Measurements from ENCODE around the gene FNDC8. TPM values are rescaled to one million over a fixed set of nuclear protein-coding genes. Genes with fewer than 3 reads are reported as not detected.

Gene FNDC8
- total and polyA plus RNA-seq, 10 donors = 0.10 TPM; not detected in 9

DNA sequence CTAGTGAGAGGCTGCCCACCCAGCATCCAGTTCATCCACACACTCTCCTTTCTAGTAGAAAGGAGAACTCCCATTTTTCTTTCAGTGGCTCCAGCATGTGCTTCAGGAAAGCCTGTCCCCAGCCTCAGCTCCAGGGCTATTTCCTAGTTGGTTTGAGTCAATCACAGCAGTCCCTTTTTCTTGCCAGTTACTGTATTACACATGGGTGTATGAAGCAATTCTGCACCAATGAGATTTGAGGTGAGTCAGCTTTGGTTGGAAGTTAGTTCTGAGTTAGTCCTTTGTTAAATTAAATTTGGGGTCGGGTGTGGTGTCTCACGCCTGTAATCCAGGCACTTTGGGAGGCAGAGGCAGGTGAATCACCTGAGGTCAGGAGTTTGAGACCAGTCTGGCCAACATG is 26.5 kb upstream of the FNDC8 start:
- H3K4me1 ChIP-seq = peaks cover 0 to 27% (median 5%) of the 10 kb centered on the region in 6 donors
- no peak for TF ChIP-seq POLR2A (IDR thresholded peaks at IDR 0.05)
- TF ChIP-seq, protein P1, sequence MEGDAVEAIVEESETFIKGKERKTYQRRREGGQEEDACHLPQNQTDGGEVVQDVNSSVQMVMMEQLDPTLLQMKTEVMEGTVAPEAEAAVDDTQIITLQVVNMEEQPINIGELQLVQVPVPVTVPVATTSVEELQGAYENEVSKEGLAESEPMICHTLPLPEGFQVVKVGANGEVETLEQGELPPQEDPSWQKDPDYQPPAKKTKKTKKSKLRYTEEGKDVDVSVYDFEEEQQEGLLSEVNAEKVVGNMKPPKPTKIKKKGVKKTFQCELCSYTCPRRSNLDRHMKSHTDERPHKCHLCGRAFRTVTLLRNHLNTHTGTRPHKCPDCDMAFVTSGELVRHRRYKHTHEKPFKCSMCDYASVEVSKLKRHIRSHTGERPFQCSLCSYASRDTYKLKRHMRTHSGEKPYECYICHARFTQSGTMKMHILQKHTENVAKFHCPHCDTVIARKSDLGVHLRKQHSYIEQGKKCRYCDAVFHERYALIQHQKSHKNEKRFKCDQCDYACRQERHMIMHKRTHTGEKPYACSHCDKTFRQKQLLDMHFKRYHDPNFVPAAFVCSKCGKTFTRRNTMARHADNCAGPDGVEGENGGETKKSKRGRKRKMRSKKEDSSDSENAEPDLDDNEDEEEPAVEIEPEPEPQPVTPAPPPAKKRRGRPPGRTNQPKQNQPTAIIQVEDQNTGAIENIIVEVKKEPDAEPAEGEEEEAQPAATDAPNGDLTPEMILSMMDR (IDR thresholded peaks at IDR 0.05 in 8 of 11, conservative IDR thresholded peaks at IDR 0.05 in 3 of 11) = no peak
- DNase-seq = no peak
- no peak overlapping the region for H3K4me3 ChIP-seq
- 84 to 95% (median 89%) methylated on average over 2 of the region's 2 CpGs for WGBS, 5 donors
- H3K27me3 ChIP-seq (replicated peaks in 1 of 7) = no peaks in the 10 kb centered on the region
- intact Hi-C loops (cut with DNase I; ENCODE audit: low total_unique reads) = no loop called here
- no peaks in the 10 kb centered on the region for H3K9me3 ChIP-seq
- H3K27ac ChIP-seq = no peak overlapping the region
- H3K36me3 ChIP-seq = peaks cover 0 to 24% (median 7%) of the 10 kb centered on the region in 6 donors

DNA sequence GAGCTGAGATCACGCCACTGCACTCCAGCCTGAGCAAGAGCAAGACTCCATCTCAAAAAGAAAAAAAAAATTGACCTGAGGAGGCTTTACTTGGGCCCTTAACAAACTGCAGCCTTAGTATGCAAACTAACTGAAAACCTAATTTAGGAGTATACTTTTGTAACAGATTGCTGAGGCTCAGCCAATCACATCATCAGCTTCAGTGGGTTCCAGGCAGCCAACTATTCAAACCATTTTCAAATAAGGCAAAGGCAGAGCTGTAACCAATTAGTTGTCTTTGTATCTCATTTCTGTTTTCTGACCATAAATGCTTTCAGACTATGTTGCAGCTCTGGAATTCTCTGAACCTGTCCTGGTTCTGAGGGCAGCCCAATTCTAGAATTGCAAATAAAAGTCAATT is 25.7 kb upstream of the FNDC8 start:
- H3K4me1 ChIP-seq = peaks cover 0 to 21% (median 0%) of the 10 kb centered on the region in 6 donors
- no peaks in the 10 kb centered on the region for H3K9me3 ChIP-seq
- TF ChIP-seq POLR2A (IDR thresholded peaks at IDR 0.05) (no peak), POLR2AphosphoS5 (IDR thresholded peaks at IDR 0.05) (no peak)
- TF ChIP-seq, protein P1 (IDR thresholded peaks at IDR 0.05 in 8 of 11, conservative IDR thresholded peaks at IDR 0.05 in 3 of 11) = no peak
- no peak overlapping the region for H3K4me3 ChIP-seq
- no peak for DNase-seq
- H3K27ac ChIP-seq = no peak overlapping the region
- WGBS, 5 donors = 92 to 100% (median 95%) methylated on average over 1 of the region's 1 CpG
- peaks cover 0 to 33% (median 15%) of the 10 kb centered on the region in 6 donors for H3K36me3 ChIP-seq
- intact Hi-C loops (cut with DNase I; ENCODE audit: low total_unique reads) = no loop called here
- no peaks in the 10 kb centered on the region for H3K27me3 ChIP-seq (replicated peaks in 1 of 7)

DNA sequence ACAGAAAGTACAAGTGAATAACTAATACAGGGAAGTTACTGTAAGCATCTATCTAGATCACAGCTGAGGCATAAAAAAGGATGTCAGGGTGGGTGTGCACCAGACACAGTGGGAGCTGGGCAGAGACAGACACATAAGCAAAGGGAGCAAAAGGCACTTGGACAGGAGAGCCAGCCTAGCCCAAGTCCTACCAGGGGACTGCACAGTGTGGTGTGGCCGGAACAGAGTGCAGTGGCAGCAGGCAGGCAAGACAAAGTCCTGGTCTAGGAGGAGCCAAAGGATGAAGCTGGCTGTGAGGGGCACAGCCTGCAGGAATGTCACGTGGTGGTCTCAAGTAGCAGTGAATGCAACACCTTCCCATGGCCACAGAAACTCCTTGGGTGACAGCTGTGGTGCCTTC is 23.6 kb upstream of the FNDC8 start:
- no peak overlapping the region for H3K27ac ChIP-seq
- H3K27me3 ChIP-seq (replicated peaks in 1 of 7) = no peaks in the 10 kb centered on the region
- no peak overlapping the region for H3K4me3 ChIP-seq
- TF ChIP-seq POLR2A (IDR thresholded peaks at IDR 0.05) = no peak
- TF ChIP-seq, protein P1 (IDR thresholded peaks at IDR 0.05 in 8 of 11, conservative IDR thresholded peaks at IDR 0.05 in 3 of 11) = no peak
- no peak for TF ChIP-seq POLR2AphosphoS5 (IDR thresholded peaks at IDR 0.05)
- DNase-seq = no peak
- intact Hi-C loops (cut with DNase I; ENCODE audit: low total_unique reads) = no loop called here
- WGBS, 5 donors = 83 to 96% (median 90%) methylated on average over 2 of the region's 2 CpGs
- peaks cover 0 to 53% (median 29%) of the 10 kb centered on the region in 6 donors for H3K36me3 ChIP-seq
- H3K9me3 ChIP-seq = no peaks in the 10 kb centered on the region
- peaks cover 0 to 18% (median 0%) of the 10 kb centered on the region in 6 donors for H3K4me1 ChIP-seq

DNA sequence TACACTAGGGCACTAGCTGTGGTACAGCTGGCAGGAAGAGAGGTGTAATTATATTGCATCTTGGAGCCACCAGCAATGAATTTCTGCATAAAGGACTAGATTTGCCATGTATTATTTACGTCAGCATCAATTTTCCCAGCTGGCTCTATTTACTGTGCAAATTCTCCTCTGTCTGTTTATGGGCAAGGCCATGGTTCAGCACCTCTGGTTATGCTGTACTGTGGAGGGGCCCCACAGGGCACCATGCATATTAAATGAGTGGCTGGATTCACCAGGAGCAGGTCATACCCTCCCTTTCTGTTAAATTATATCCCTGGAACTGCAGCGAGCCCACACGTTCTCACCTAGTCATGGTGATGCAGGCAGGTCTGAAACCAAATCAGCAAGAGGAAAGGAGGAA is 21.5 kb upstream of the FNDC8 start:
- H3K36me3 ChIP-seq = peaks cover 0 to 74% (median 42%) of the 10 kb centered on the region in 6 donors
- H3K27me3 ChIP-seq (replicated peaks in 1 of 7) = no peaks in the 10 kb centered on the region
- WGBS, 5 donors = 64 to 87% (median 72%) methylated on average over 3 of the region's 3 CpGs
- H3K4me3 ChIP-seq = no peak overlapping the region
- intact Hi-C loops (cut with DNase I; ENCODE audit: low total_unique reads) = no loop called here
- H3K27ac ChIP-seq = peak overlapping the region in 1 of 8 donors; percentile 26
- peaks cover 0 to 18% (median 0%) of the 10 kb centered on the region in 6 donors for H3K4me1 ChIP-seq
- no peaks in the 10 kb centered on the region for H3K9me3 ChIP-seq
- DNase-seq = no peak
- TF ChIP-seq POLR2AphosphoS5 (IDR thresholded peaks at IDR 0.05) (no peak), POLR2A (IDR thresholded peaks at IDR 0.05) (no peak)
- TF ChIP-seq, protein P1 (IDR thresholded peaks at IDR 0.05 in 8 of 11, conservative IDR thresholded peaks at IDR 0.05 in 3 of 11) = no peak

Data from spleen (tissue), 11 donors.